RWPE1 (cell line): ENCODE data around the gene EEF1B2.
"Not testable (repeated sequence)": the region's sequence is repeated elsewhere in the genome, so short reads cannot be mapped to it uniquely, and the experiment has no call there.

Source experiments
- CTCF ChIA-PET: fragments of 350-600 bp; sonication (Branson Sonifier 250); formaldehyde crosslinking; extraction: SDS; loops from one replicate; lab custom pipeline; 2021; lab: Yijun Ruan, JAX
- POLR2A ChIA-PET: fragments of 400-600 bp; formaldehyde crosslinking; extraction: SDS; loops from one replicate; lab custom pipeline; 2020; ENCODE audit warnings: antibody characterized with exemption; ENCODE audit not compliant: low non-redundant PET; lab: Yijun Ruan, JAX
- DNase-seq: peaks from one replicate; pipeline ENCODE4 v3.0.0; 2012; ENCODE audit warnings: low spot score
- H3K27ac ChIP-seq: fragments of 450-650 bp; 2 replicates; pipeline ENCODE4 v1.5.1; 2017
- CTCF ChIP-seq: fragments of 450-650 bp; conservative IDR thresholded peaks from 2 replicates; pipeline ENCODE4 v1.5.1; 2017; ENCODE audit warnings: low read depth, mild to moderate bottlenecking

EEF1B2 gene

GRCh38 chr2:206150631-206151030 lies 9.1 kb upstream of the EEF1B2 start:
- H3K27ac ChIP-seq: no peak overlapping the region
- ChIA-PET CTCF (no interaction called here), POLR2A (no interaction called here)
- no peak for TF ChIP-seq CTCF
- DNase-seq: no peak

GRCh38 chr2:206154197-206154596 lies 5.5 kb upstream of the EEF1B2 start:
- no peak overlapping the region for H3K27ac ChIP-seq
- no peak for DNase-seq
- ChIA-PET POLR2A (no interaction called here), CTCF (no interaction called here)
- no peak for TF ChIP-seq CTCF

GRCh38 chr2:206157014-206157413 lies 2.7 kb upstream of the EEF1B2 start:
- POLR2A ChIA-PET, H3K27ac ChIP-seq, DNase-seq: not testable (repeated sequence)
- CTCF ChIA-PET: interaction anchor here (0.7 kb wide), 1 partner anchor 272 kb away, joined by 3 read pairs; no protein-coding TSS in a partner anchor

GRCh38 chr2:206158563-206159345 lies 941 bp upstream of the EEF1B2 start:
- peak; percentile 28 for DNase-seq
- no peak for TF ChIP-seq CTCF
- peak overlapping the region; percentile 86 for H3K27ac ChIP-seq
- POLR2A ChIA-PET: no interaction called here
- CTCF ChIA-PET: no interaction called here

- DNase-seq: peak; percentile 57
- ChIA-PET POLR2A (interaction anchor here (0.6 kb wide), 1 partner anchor 112 kb away, joined by 3 read pairs; no protein-coding TSS in a partner anchor), CTCF (no interaction called here)
- no peak for TF ChIP-seq CTCF
- peak overlapping the region; percentile 86 for H3K27ac ChIP-seq
Measured at GRCh38 chr2:206160125-206160806, 571 bp downstream of the EEF1B2 start.

- 0 out of 2 replicates have a peak overlapping the region, but pooled peaks have one; percentile 21 for H3K27ac ChIP-seq
Measured at GRCh38 chr2:206160807-206161179, 1.1 kb downstream of the EEF1B2 start.

GRCh38 chr2:206162401-206162800 lies 2.7 kb downstream of the EEF1B2 start:
- CTCF ChIA-PET, DNase-seq, H3K27ac ChIP-seq, POLR2A ChIA-PET: not testable (repeated sequence)

More at GRCh38 chr2:206160807-206161179, 1.1 kb downstream of the EEF1B2 start:
- POLR2A ChIA-PET: no interaction called here
- CTCF ChIA-PET: no interaction called here
- DNase-seq: no peak
- no peak for TF ChIP-seq CTCF
